ENCODE data around the gene CCDC9.

GRCh38 chr19:47270408-47270807, 14.1 kb downstream of the CCDC9 start:
- no peak for TF ChIP-seq POLR2AphosphoS5 (IDR thresholded peaks at IDR 0.05; ENCODE audit: low read depth, low read length)
- no peak for TF ChIP-seq FOXP2 (optimal IDR thresholded peaks at IDR 0.05; ENCODE audit: borderline replicate concordance, extremely low read depth, extremely low read length, insufficient read depth)

Measured in PFSK-1 (cell line).